SK-N-MC (cell line): Measurements from ENCODE around the gene SLC18B1.

Experiments used
- EZH2 ChIP-seq: fragments of 200-600 bp; sonication (generic); IDR thresholded peaks from one replicate; pipeline ENCODE4 v1.6.1; 2017; ENCODE audit warnings: antibody characterized with exemption
- FOXP2 ChIP-seq: optimal IDR thresholded peaks from 2 replicates; pipeline ENCODE3; 2011; ENCODE audit warnings: mild to moderate bottlenecking, moderate library complexity; ENCODE audit not compliant: insufficient read depth; ENCODE audit errors: extremely low read length, control extremely low read depth

GRCh38 chr6:132790450-132790849, 8.0 kb downstream of the SLC18B1 start:
- TF ChIP-seq FOXP2 (no peak), EZH2 (no peak)
